Epithelial cell of proximal tubule (primary cell): ENCODE results near the gene CCDC188. TPM values are rescaled to one million over a fixed set of nuclear protein-coding genes. Genes with fewer than 3 reads are reported as not detected.

Source experiments
- DNase-seq: peaks from one replicate; pipeline ENCODE4 v3.0.0-alpha.2; 2011; ENCODE audit warnings: low read depth
- H3K4me3 ChIP-seq: 2 replicates; pipeline ENCODE4 v1.5.1; 2011; ENCODE audit warnings: low read depth, mild to moderate bottlenecking, low read length
- total RNA-seq: library from RNA; depleted of rRNA; stranded (reverse); fragments of >200 nt; gene quantifications from 2 replicates; pipeline ENCODE4 v1.2.3, GENCODE V29; 2015
- TF ChIP-seq, protein P1 (sequence below): conservative IDR thresholded peaks from 2 replicates; pipeline ENCODE4 v1.5.1; 2012; ENCODE audit warnings: low read depth, mild to moderate bottlenecking, low read length

Gene CCDC188
- total RNA-seq, 1 donor from 2014 or later, result not detected

DNA sequence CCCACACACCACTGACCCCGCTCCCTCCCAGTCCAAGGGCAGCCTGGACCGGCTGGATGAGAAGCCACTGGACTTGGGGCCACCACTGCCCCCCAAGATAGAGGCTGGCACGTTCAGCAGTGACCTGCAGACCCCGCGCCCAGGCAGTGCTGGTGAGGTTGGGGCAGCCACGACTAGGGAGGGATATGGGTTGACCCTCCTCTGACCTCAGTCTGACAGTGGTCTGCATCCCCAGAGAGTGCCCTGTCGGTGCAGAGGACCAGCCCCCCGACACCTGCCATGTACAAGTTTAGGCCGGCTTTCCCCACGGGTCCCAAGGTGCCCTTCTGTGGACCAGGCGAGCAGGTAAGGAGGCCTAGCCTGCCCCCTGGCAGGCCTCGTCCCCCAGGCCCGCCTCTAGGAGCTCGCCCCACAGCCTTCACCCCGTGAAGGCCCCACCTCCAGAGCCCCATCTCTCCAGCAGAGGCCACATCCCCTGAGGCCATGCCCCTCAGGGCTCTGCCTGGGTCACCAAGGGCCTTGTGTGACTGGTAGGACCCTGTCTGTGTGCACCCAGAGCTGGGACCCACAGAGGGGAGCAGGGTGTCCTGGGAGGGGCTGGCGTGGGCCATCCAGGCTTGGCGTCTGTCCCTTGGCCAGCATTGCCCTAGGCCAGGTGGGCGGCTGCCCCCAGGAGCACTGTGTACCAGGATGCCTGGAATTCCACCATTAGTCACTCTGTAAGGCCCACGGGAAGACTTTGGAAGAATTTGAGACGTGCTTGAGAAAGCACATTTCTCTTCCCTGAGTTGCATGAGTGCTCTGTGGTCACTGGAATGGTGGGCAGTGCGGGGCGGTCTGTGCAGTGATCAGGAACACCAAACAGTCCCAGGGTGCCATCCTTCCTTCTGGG, 9.4 kb downstream of the CCDC188 start:
- TF ChIP-seq, protein P1, sequence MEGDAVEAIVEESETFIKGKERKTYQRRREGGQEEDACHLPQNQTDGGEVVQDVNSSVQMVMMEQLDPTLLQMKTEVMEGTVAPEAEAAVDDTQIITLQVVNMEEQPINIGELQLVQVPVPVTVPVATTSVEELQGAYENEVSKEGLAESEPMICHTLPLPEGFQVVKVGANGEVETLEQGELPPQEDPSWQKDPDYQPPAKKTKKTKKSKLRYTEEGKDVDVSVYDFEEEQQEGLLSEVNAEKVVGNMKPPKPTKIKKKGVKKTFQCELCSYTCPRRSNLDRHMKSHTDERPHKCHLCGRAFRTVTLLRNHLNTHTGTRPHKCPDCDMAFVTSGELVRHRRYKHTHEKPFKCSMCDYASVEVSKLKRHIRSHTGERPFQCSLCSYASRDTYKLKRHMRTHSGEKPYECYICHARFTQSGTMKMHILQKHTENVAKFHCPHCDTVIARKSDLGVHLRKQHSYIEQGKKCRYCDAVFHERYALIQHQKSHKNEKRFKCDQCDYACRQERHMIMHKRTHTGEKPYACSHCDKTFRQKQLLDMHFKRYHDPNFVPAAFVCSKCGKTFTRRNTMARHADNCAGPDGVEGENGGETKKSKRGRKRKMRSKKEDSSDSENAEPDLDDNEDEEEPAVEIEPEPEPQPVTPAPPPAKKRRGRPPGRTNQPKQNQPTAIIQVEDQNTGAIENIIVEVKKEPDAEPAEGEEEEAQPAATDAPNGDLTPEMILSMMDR, result no peak
- no peak overlapping the region for H3K4me3 ChIP-seq
- peak; percentile 51 for DNase-seq

- no peak overlapping the region for H3K4me3 ChIP-seq
- DNase-seq, result no peak
- TF ChIP-seq, protein P1, result no peak
These were observed 10.3 kb downstream of the CCDC188 start for GRCh38 chr22:20140521-20140964.

DNA sequence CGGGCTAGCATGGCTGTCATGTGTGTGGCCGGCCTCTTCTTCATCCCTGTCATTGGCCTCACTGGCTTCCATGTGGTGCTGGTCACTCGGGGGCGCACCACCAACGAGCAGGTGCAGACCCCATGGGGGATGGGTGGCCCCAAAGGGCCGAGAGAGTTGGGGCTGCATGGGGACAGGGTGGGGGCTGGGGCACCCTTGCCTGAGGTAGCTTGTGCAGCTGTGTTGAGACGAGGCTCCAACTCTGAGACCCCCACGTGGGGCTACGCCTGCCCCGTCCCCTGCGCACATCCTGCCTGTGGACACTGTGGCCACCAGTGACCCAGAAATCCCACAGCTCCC, 10.8 kb downstream of the CCDC188 start:
- H3K4me3 ChIP-seq, result no peak overlapping the region
- TF ChIP-seq, protein P1, result no peak
- DNase-seq, result no peak

DNA sequence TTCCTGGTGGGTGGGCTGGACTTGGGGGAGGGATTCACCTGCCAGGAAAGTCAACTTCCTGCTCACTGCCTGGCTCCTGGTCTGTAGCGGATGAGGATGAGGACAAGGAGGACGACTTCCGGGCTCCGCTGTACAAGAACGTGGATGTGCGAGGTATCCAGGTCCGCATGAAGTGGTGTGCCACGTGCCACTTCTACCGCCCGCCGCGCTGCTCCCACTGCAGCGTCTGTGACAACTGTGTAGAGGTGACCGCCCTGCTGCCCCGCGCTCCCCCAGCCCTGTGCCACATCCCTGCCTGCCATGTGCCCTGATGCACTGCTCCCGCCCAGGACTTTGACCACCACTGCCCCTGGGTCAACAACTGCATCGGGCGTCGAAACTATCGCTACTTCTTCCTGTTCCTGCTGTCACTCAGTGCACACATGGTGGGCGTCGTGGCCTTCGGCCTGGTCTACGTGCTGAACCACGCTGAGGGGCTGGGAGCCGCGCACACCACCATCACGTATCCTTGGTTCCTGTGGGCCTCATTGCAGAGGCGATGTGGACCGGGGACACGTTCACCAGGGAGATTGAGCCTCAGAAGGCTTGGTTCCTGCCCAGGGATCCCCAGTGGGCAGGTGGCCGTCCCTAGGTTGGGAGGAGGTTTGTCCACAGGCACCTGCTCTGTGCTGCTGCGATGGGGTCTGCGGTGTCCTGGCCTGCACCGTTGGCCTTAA, 11.3 kb downstream of the CCDC188 start:
- no peak for DNase-seq
- TF ChIP-seq, protein P1, result no peak
- H3K4me3 ChIP-seq, result no peak overlapping the region

DNA sequence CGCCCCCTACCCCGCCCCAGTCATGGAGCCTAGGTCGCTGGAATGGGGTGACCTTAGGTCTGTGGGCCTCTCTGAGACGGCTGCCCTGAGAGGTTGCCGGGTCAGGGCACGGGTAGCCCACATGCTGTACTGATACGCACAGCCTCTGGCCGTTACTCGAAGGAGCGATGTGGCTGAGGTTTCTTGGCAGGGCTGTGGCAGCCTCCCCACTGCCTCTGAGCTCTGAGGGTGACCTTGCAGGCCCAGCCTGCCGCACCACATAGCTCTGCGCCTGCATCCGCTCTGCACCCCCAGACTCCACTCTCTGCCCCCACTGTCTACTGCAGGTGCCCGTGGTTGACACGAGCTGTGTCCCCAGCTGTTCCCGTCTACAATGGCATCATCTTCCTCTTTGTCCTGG, 12.0 kb downstream of the CCDC188 start:
- TF ChIP-seq, protein P1, result no peak
- no peak overlapping the region for H3K4me3 ChIP-seq
- DNase-seq, result no peak

DNA sequence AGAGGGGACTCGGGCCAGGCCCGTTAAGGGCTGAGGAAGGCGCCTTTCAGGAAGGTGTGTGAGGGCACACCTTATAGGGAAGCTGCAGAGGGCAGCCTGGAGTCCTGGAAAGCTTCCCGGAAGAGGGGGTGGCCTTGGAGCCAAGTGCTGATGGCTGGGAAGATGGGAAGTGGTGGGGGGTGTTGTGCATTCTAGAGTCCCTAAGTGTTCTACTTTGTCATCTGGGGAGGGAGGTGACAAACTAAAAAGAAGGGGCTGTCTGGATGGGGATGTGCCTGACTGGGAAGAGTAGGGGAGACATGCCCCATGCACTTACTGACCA, 12.5 kb downstream of the CCDC188 start:
- TF ChIP-seq, protein P1, result no peak
- DNase-seq, result no peak
- H3K4me3 ChIP-seq, result no peak overlapping the region
